ENCODE results near the gene EGFL8. TPM values are rescaled to one million over a fixed set of nuclear protein-coding genes. Genes with fewer than 3 reads are reported as not detected.

Gene EGFL8
- total RNA-seq, 1 experiment from 2014 or later: 11.1 TPM

DNA sequence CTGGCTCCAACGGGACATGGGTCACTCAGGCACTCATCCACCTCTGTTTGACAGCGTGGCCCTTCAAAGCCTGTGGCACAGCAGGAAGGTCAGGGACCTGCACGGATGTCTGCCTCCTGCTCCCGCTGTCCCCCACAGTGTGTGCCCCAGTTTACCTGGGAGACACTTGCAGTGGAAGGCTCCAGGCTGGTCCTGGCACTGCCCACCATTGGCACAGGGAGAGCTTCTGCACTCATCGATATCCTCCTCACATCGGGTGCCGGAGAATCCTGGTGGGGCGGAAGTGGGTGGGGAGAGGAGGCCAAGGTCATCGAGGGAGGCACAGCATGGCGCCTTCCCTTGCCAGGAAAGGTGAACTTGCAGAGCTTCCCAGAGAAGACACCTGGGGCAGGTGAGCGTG lies 52.6 kb downstream of the EGFL8 start:
- intact Hi-C loops (cut with micrococcal nuclease; ENCODE audit: unreplicated experiment): no loop called here
- no peaks in the 10 kb centered on the region for H3K27me3 ChIP-seq (ENCODE audit: control insufficient read depth, insufficient read depth, low read length)
- no peaks in the 10 kb centered on the region for H3K36me3 ChIP-seq (ENCODE audit: control insufficient read depth, insufficient read depth, low read length)
- H3K27ac ChIP-seq (ENCODE audit: low read length): no peak overlapping the region
- no peaks in the 10 kb centered on the region for H3K4me1 ChIP-seq (ENCODE audit: control insufficient read depth, insufficient read depth, low read length)
- in situ Hi-C loops (cut with HindIII; ENCODE audit: low pct_unique_long_range_greater_than_20kb, low sequenced_read_pairs): no loop called here
- ATAC-seq (no peak), DNase-seq (ENCODE audit: low read depth, low spot score) (no peak)
- TF ChIP-seq POLR2AphosphoS5 (IDR thresholded peaks at IDR 0.05; ENCODE audit: low read depth, low read length): no peak
- TF ChIP-seq TCF7L2 (IDR thresholded peaks at IDR 0.05; ENCODE audit: low read depth, low read length): no peak
- no peak for TF ChIP-seq SIN3A (IDR thresholded peaks at IDR 0.05; ENCODE audit: borderline replicate concordance, insufficient read depth, low read depth, low read length)
- TF ChIP-seq, protein P1, sequence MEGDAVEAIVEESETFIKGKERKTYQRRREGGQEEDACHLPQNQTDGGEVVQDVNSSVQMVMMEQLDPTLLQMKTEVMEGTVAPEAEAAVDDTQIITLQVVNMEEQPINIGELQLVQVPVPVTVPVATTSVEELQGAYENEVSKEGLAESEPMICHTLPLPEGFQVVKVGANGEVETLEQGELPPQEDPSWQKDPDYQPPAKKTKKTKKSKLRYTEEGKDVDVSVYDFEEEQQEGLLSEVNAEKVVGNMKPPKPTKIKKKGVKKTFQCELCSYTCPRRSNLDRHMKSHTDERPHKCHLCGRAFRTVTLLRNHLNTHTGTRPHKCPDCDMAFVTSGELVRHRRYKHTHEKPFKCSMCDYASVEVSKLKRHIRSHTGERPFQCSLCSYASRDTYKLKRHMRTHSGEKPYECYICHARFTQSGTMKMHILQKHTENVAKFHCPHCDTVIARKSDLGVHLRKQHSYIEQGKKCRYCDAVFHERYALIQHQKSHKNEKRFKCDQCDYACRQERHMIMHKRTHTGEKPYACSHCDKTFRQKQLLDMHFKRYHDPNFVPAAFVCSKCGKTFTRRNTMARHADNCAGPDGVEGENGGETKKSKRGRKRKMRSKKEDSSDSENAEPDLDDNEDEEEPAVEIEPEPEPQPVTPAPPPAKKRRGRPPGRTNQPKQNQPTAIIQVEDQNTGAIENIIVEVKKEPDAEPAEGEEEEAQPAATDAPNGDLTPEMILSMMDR (IDR thresholded peaks at IDR 0.05): no peak
- no peak overlapping the region for H3K4me3 ChIP-seq (ENCODE audit: low read depth in 2 of 2, low read length in 2 of 2)
- BruUV-seq (replicated peaks): no TSS peak
- CTCF ChIA-PET: interaction anchor here (0.6 kb wide), 1 partner anchor 9 kb away, joined by 3 read pairs; no protein-coding TSS in a partner anchor
- POLR2A ChIA-PET: no interaction called here
- no peaks in the 10 kb centered on the region for H3K9me3 ChIP-seq (ENCODE audit: control insufficient read depth, insufficient read depth, low read depth, low read length)

Small RNAs within 50 kb of the gene (microRNA-seq; reads per million reads assigned to microRNA genes)
- gene MIR6721 (ENCODE audit: unreplicated experiment): 7.0 reads per million, percentile 21 among the genes with 10 or more reads in this experiment
- not detected for gene MIR6833 (ENCODE audit: unreplicated experiment)

Other genes starting within 250 kb of the EGFL8 start
- 1.0 TPM for gene C2, start 236.9 kb upstream of the EGFL8 start, total RNA-seq (2021; ENCODE audit: unreplicated experiment)
- 5.6 TPM for gene CFB, start 218.5 kb upstream of the EGFL8 start, total RNA-seq (2021; ENCODE audit: unreplicated experiment)
- 94.9 TPM for gene NELFE, start 205.6 kb upstream of the EGFL8 start, total RNA-seq (2021; ENCODE audit: unreplicated experiment)
- 121 TPM for gene SKIC2, start 205.4 kb upstream of the EGFL8 start, total RNA-seq (2021; ENCODE audit: unreplicated experiment)
- 38.1 TPM for gene DXO, start 192.5 kb upstream of the EGFL8 start, total RNA-seq (2021; ENCODE audit: unreplicated experiment)
- 8.1 TPM for gene C4A, start 182.5 kb upstream of the EGFL8 start, total RNA-seq (2021; ENCODE audit: unreplicated experiment)
- gene C4B, start 149.8 kb upstream of the EGFL8 start, total RNA-seq (2021; ENCODE audit: unreplicated experiment): 8.8 TPM
- gene CYP21A2, start 126.2 kb upstream of the EGFL8 start, total RNA-seq (2021; ENCODE audit: unreplicated experiment): 1.1 TPM
- 1.8 TPM for gene TNXB, start 55.3 kb upstream of the EGFL8 start, total RNA-seq (2021; ENCODE audit: unreplicated experiment)
- gene ATF6B, start 36.3 kb upstream of the EGFL8 start, total RNA-seq (2021; ENCODE audit: unreplicated experiment): 127 TPM
- gene FKBPL, start 34.3 kb upstream of the EGFL8 start, total RNA-seq (2021; ENCODE audit: unreplicated experiment): 7.4 TPM
- 1.3 TPM for gene PRRT1, start 12.7 kb upstream of the EGFL8 start, total RNA-seq (2021; ENCODE audit: unreplicated experiment)
- gene PPT2, start 10.5 kb upstream of the EGFL8 start, total RNA-seq (2021; ENCODE audit: unreplicated experiment): 20.1 TPM
- gene AGPAT1, start 11.5 kb downstream of the EGFL8 start, total RNA-seq (2021; ENCODE audit: unreplicated experiment): 88.4 TPM
- 82.3 TPM for gene RNF5, start 13.8 kb downstream of the EGFL8 start, total RNA-seq (2021; ENCODE audit: unreplicated experiment)
- gene AGER, start 19.7 kb downstream of the EGFL8 start, total RNA-seq (2021; ENCODE audit: unreplicated experiment): 3.7 TPM
- 76.2 TPM for gene PBX2, start 25.6 kb downstream of the EGFL8 start, total RNA-seq (2021; ENCODE audit: unreplicated experiment)
- gene GPSM3, start 28.0 kb downstream of the EGFL8 start, total RNA-seq (2021; ENCODE audit: unreplicated experiment): 2.0 TPM
- 2.0 TPM for gene NOTCH4, start 59.5 kb downstream of the EGFL8 start, total RNA-seq (2021; ENCODE audit: unreplicated experiment)
- gene TSBP1, start 207.3 kb downstream of the EGFL8 start, total RNA-seq (2021; ENCODE audit: unreplicated experiment): not detected
- not detected for gene BTNL2, start 242.6 kb downstream of the EGFL8 start, total RNA-seq (2021; ENCODE audit: unreplicated experiment)